HepG2 (cell line): Measurements from ENCODE around the gene DQX1. TPM values are rescaled to one million over a fixed set of nuclear protein-coding genes. Genes with fewer than 3 reads are reported as not detected.
A peak's percentile ranks its signal among the peaks of the same experiment; 100 is the strongest.

Experiments
- ATM ChIP-seq: fragments of 450-650 bp; IDR thresholded peaks from 2 replicates; pipeline ENCODE4 v1.7.1; 2017; ENCODE audit warnings: mild to moderate bottlenecking, borderline replicate concordance
- DNMT1 ChIP-seq: sonication (generic); formaldehyde crosslinking; IDR thresholded peaks from 2 replicates; pipeline ENCODE4 v1.5.1; 2020; ENCODE audit warnings: mild to moderate bottlenecking, missing genetic modification reagents
- FOXA1 ChIP-seq, 2 experiments: fragments of 450-650 bp in 1 of 2; sonication (generic) in 1 of 2; formaldehyde crosslinking in 1 of 2; IDR thresholded peaks; 2 replicates each; pipeline versions ENCODE4 v1.4.0 to v1.6.1; 2016 to 2020; ENCODE audit warnings: missing genetic modification reagents in 1 of 2
- KLF9 ChIP-seq: IDR thresholded peaks from 2 replicates; pipeline ENCODE4 v1.6.1; 2016; ENCODE audit warnings: low read depth
- MBNL3 ChIP-seq: fragments of 250-450 bp; sonication (Bioruptor Pico); conservative IDR thresholded peaks from 2 replicates; pipeline ENCODE4 v1.8.0; 2022; ENCODE audit warnings: mild to moderate bottlenecking, inconsistent platforms
- NPAS2 ChIP-seq: sonication (generic); formaldehyde crosslinking; IDR thresholded peaks from 2 replicates; pipeline ENCODE4 v1.8.0; 2022; ENCODE audit warnings: mild to moderate bottlenecking, missing genetic modification reagents, borderline replicate concordance
- RNF2 ChIP-seq: fragments of 450-650 bp; conservative IDR thresholded peaks from 2 replicates; pipeline ENCODE4 v1.6.1; 2016; ENCODE audit warnings: low read depth
- SP140L ChIP-seq: sonication (generic); formaldehyde crosslinking; IDR thresholded peaks from 2 replicates; pipeline ENCODE4 v1.4.0; 2020; ENCODE audit warnings: missing genetic modification reagents, borderline replicate concordance
- ZC3H13 ChIP-seq: sonication (generic); formaldehyde crosslinking; IDR thresholded peaks from 2 replicates; pipeline ENCODE4 v1.8.1; 2023; ENCODE audit warnings: mild to moderate bottlenecking, missing genetic modification reagents, moderate library complexity
- ZFP36L1 ChIP-seq: sonication (generic); formaldehyde crosslinking; IDR thresholded peaks from 2 replicates; pipeline ENCODE4 v1.8.0; 2022; ENCODE audit warnings: mild to moderate bottlenecking, missing genetic modification reagents, moderate library complexity
- ZNF10 ChIP-seq: sonication (generic); formaldehyde crosslinking; IDR thresholded peaks from 2 replicates; pipeline ENCODE4 v1.4.0; 2020; ENCODE audit warnings: mild to moderate bottlenecking, low read depth, missing genetic modification reagents, borderline replicate concordance
- ZNF431 ChIP-seq: sonication (generic); formaldehyde crosslinking; IDR thresholded peaks from 2 replicates; pipeline ENCODE4 v1.9.0; 2022; ENCODE audit warnings: missing genetic modification reagents, low read depth, mild to moderate bottlenecking, borderline replicate concordance
- ZNF441 ChIP-seq: sonication (generic); formaldehyde crosslinking; IDR thresholded peaks from 2 replicates; pipeline ENCODE4 v1.7.0; 2021; ENCODE audit warnings: missing genetic modification reagents, borderline replicate concordance
- ZNF572 ChIP-seq: sonication (generic); formaldehyde crosslinking; IDR thresholded peaks from 2 replicates; pipeline ENCODE4 v1.5.1; 2020; ENCODE audit warnings: mild to moderate bottlenecking, missing genetic modification reagents
- polyA plus RNA-seq, 8 experiments: library from polyadenylated mRNA; depleted of rRNA in 3 of 8; stranded (reverse) in 7 of 8; unstranded in 1 of 8; fragments of >200 nt; fragmentation: Illumina TruSeq in 4 of 8; extraction: Trizol in 4 of 8; gene quantifications; 2 replicates each; pipeline versions ENCODE4 v1.2.1 to v1.2.3, GENCODE V29; 2011 to 2016; ENCODE audit warnings: low read depth in 4 of 8, missing spikeins in 1 of 8, mixed read lengths in 1 of 8; ENCODE audit not compliant: insufficient read depth in 1 of 8
- total RNA-seq, 5 experiments: library from RNA; depleted of rRNA; stranded (reverse); fragments of >200 nt; fragmentation: Illumina TruSeq; extraction: Trizol; gene quantifications; 2 replicates each; pipeline ENCODE4 v1.2.3, GENCODE V29; 2016; ENCODE audit warnings: low read depth in 1 of 5
- TF ChIP-seq, protein P1 (sequence below): sonication (generic); formaldehyde crosslinking; IDR thresholded peaks from 2 replicates; pipeline ENCODE4 v1.8.0; 2022; ENCODE audit warnings: mild to moderate bottlenecking, missing genetic modification reagents
- TF ChIP-seq, protein P2 (sequence below): sonication (generic); formaldehyde crosslinking; IDR thresholded peaks from 2 replicates; pipeline ENCODE4 v1.8.1; 2022; ENCODE audit warnings: low read depth, mild to moderate bottlenecking, missing genetic modification reagents
- TF ChIP-seq, protein P3 (sequence below): sonication (generic); formaldehyde crosslinking; IDR thresholded peaks from 2 replicates; pipeline ENCODE4 v1.4.0; 2020; ENCODE audit warnings: missing genetic modification reagents, mild to moderate bottlenecking, borderline replicate concordance
- TF ChIP-seq, protein P4 (sequence below): sonication (generic); formaldehyde crosslinking; IDR thresholded peaks from 2 replicates; pipeline ENCODE4 v1.5.0; 2020; ENCODE audit warnings: missing genetic modification reagents, mild to moderate bottlenecking, borderline replicate concordance

DQX1 gene
- total and polyA plus RNA-seq, 2 of the 13 experiments (the other 11 are each of a cell fraction or from before 2014, with no cell fraction given): 27.6 to 89.8 TPM

DNA sequence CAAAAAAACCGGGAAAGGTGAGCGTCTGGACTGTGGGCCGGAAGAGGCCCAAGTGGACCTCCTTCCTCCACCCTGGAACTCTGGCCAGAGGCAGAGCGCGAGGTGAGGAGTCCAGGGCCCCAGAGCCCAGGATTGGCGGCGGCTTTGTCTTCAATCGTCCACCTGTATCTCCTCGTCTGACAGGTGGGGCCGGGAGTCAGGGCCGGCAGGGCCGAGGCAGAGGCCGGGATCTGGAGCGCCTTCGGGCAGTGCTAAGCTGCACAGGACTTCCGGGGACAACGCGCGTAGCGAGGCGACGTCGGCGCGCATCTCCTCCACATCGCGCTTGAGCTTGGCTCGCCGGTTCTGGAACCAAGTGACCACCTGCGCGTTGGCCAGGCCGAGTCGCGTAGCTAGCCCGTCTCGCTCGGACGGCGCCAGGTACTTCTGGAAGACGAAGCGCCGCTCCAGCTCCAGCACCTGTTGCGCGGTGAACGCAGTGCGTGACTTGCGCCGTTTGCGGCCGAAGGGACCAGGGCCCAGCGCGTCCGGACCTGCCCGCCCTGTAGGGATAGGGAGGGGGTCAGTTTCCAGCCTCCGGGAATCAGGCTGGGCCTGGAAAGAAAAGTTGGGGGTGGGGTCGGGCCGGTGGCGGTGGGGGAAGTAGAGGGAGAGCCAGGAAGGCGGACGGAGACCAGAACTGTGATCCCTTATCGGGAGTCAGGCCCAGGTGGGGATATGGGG is 28.1 kb downstream of the DQX1 start (continued):
- no peak for TF ChIP-seq MBNL3
- TF ChIP-seq DNMT1: peak; percentile 93
- 0 out of 2 replicates have a peak, but pooled peaks have one; percentile 22 for TF ChIP-seq ZNF431 (CRISPR knock-in tag)
- no peak for TF ChIP-seq SP140L (CRISPR knock-in tag)
- no peak for TF ChIP-seq KLF9
- TF ChIP-seq, protein P1, sequence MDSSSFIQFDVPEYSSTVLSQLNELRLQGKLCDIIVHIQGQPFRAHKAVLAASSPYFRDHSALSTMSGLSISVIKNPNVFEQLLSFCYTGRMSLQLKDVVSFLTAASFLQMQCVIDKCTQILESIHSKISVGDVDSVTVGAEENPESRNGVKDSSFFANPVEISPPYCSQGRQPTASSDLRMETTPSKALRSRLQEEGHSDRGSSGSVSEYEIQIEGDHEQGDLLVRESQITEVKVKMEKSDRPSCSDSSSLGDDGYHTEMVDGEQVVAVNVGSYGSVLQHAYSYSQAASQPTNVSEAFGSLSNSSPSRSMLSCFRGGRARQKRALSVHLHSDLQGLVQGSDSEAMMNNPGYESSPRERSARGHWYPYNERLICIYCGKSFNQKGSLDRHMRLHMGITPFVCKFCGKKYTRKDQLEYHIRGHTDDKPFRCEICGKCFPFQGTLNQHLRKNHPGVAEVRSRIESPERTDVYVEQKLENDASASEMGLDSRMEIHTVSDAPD (CRISPR knock-in tag): peak; percentile 73; the same call in 1 of the 2 replicates
- TF ChIP-seq NPAS2 (CRISPR knock-in tag): no peak
- no peak for TF ChIP-seq ZFP36L1 (CRISPR knock-in tag)
- no peak for TF ChIP-seq FOXA1 (IDR thresholded peaks at IDR 0.05)
- TF ChIP-seq FOXA1 (CRISPR knock-in tag; IDR thresholded peaks at IDR 0.05): no peak
- TF ChIP-seq, protein P2, sequence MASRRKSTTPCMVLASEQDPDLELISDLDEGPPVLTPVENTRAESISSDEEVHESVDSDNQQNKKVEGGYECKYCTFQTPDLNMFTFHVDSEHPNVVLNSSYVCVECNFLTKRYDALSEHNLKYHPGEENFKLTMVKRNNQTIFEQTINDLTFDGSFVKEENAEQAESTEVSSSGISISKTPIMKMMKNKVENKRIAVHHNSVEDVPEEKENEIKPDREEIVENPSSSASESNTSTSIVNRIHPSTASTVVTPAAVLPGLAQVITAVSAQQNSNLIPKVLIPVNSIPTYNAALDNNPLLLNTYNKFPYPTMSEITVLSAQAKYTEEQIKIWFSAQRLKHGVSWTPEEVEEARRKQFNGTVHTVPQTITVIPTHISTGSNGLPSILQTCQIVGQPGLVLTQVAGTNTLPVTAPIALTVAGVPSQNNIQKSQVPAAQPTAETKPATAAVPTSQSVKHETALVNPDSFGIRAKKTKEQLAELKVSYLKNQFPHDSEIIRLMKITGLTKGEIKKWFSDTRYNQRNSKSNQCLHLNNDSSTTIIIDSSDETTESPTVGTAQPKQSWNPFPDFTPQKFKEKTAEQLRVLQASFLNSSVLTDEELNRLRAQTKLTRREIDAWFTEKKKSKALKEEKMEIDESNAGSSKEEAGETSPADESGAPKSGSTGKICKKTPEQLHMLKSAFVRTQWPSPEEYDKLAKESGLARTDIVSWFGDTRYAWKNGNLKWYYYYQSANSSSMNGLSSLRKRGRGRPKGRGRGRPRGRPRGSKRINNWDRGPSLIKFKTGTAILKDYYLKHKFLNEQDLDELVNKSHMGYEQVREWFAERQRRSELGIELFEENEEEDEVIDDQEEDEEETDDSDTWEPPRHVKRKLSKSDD (CRISPR knock-in tag): no peak
- no peak for TF ChIP-seq ATM
- TF ChIP-seq ZC3H13 (CRISPR knock-in tag): peak; percentile 69; the same call in 1 of the 2 replicates
- TF ChIP-seq ZNF10 (CRISPR knock-in tag): no peak
- TF ChIP-seq RNF2: no peak
- TF ChIP-seq ZNF441 (CRISPR knock-in tag): no peak
- TF ChIP-seq ZNF572: no peak; the same call in 1 of the 2 replicates
- TF ChIP-seq, protein P3, sequence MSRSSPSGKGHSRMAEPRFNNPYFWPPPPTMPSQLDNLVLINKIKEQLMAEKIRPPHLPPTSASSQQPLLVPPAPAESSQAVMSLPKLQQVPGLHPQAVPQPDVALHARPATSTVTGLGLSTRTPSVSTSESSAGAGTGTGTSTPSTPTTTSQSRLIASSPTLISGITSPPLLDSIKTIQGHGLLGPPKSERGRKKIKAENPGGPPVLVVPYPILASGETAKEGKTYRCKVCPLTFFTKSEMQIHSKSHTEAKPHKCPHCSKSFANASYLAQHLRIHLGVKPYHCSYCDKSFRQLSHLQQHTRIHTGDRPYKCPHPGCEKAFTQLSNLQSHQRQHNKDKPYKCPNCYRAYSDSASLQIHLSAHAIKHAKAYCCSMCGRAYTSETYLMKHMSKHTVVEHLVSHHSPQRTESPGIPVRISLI (CRISPR knock-in tag): peak; percentile 54; the same call in 1 of the 2 replicates
- TF ChIP-seq, protein P4, sequence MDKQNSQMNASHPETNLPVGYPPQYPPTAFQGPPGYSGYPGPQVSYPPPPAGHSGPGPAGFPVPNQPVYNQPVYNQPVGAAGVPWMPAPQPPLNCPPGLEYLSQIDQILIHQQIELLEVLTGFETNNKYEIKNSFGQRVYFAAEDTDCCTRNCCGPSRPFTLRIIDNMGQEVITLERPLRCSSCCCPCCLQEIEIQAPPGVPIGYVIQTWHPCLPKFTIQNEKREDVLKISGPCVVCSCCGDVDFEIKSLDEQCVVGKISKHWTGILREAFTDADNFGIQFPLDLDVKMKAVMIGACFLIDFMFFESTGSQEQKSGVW (CRISPR knock-in tag): no peak
